ENCODE data around the gene CCRL2.

Gene CCRL2

GRCh38 chr3:46412786-46413298, 5.8 kb downstream of the CCRL2 start:
- no peak for TF ChIP-seq ZNF146 (tag by site-specific recombination; IDR thresholded peaks at IDR 0.05)
- no peak for TF ChIP-seq SCRT1 (tag by site-specific recombination; IDR thresholded peaks at IDR 0.05; ENCODE audit: borderline replicate concordance)
- TF ChIP-seq ZNF112 (tag by site-specific recombination; IDR thresholded peaks at IDR 0.05): no peak
- no peak for TF ChIP-seq ZEB2 (tag by site-specific recombination; IDR thresholded peaks at IDR 0.05)
- no peak for TF ChIP-seq ZNF48 (tag by site-specific recombination; IDR thresholded peaks at IDR 0.05)
- TF ChIP-seq ZNF24 (tag by site-specific recombination; IDR thresholded peaks at IDR 0.05): no peak
- no peak for TF ChIP-seq GLIS2 (tag by site-specific recombination; IDR thresholded peaks at IDR 0.05)
- no peak for TF ChIP-seq PRDM1 (tag by site-specific recombination; IDR thresholded peaks at IDR 0.05)
- TF ChIP-seq TSHZ1 (tag by site-specific recombination; IDR thresholded peaks at IDR 0.05; ENCODE audit: borderline replicate concordance): no peak
- no peak for TF ChIP-seq ZNF350 (tag by site-specific recombination; IDR thresholded peaks at IDR 0.05)
- TF ChIP-seq ZNF398 (tag by site-specific recombination; IDR thresholded peaks at IDR 0.05): no peak
- no peak for TF ChIP-seq ZSCAN5A (tag by site-specific recombination; IDR thresholded peaks at IDR 0.05)
- TF ChIP-seq ZNF433 (tag by site-specific recombination; IDR thresholded peaks at IDR 0.05; ENCODE audit: low read depth): no peak
- TF ChIP-seq ZNF544 (tag by site-specific recombination; IDR thresholded peaks at IDR 0.05): no peak
- TF ChIP-seq SP2 (tag by site-specific recombination; IDR thresholded peaks at IDR 0.05): no peak
- no peak for TF ChIP-seq ZNF510 (tag by site-specific recombination; IDR thresholded peaks at IDR 0.05; ENCODE audit: insufficient replicate concordance)
- no peak for TF ChIP-seq PATZ1 (tag by site-specific recombination; IDR thresholded peaks at IDR 0.05)
- no peak for TF ChIP-seq ZNF624 (tag by site-specific recombination; IDR thresholded peaks at IDR 0.05)
- TF ChIP-seq ZNF248 (tag by site-specific recombination; IDR thresholded peaks at IDR 0.05): no peak
- ChIA-PET POLR2A (no interaction called here), CTCF (no interaction called here)
- Histone ChIP-seq H3K4me1 (ENCODE audit: control insufficient read depth, insufficient read depth, low read length) (no peaks in the 10 kb centered on the region), H3K36me3 (ENCODE audit: control insufficient read depth in 2 of 2, insufficient read depth in 1 of 2, low read length in 2 of 2) (no peaks in the 10 kb centered on the region), H3K4me3 (ENCODE audit: low read depth, low read length) (no peak overlapping the region), H3K9me3 (ENCODE audit: control insufficient read depth, insufficient read depth, low read depth, low read length) (no peaks in the 10 kb centered on the region), H3K27ac (ENCODE audit: extremely low read depth, low read depth, low read length) (no peak overlapping the region)
